Heart left ventricle (tissue), 13 donors: ENCODE data around the gene GZMM.

Source experiments
- POLR2A ChIP-seq, 2 donors: fragments of 450-650 bp; IDR thresholded peaks; one replicate each; pipeline ENCODE4 v1.6.1; 2017; ENCODE audit warnings: antibody characterized with exemption in 2 of 2, mild to moderate bottlenecking in 2 of 2, moderate library complexity in 2 of 2
- TF ChIP-seq, protein P1 (sequence below), 12 donors: fragments of 200-600 bp; sonication (generic) in 4 of 12; IDR thresholded peaks; one replicate each; pipeline versions ENCODE4 v1.5.0 to v1.8.0; 2018 to 2022; ENCODE audit warnings: antibody characterized with exemption in 12 of 12, mild to moderate bottlenecking in 5 of 12
- donor health status: ischemic (EF 13 %, LVEDD 7.1; RV severe dilation, severe dysfunction).
- donor health status: DM: no; HTN: yes; CAD: no.
- donor health status: DM: no; HTN: no; CAD: no.
- donor health status: ischemic (EF 25% LVEDD 6.9; RV normal size, moderate dysfunction).
- donor health status: ischemic (EF 25% LVEDD 5.7; RV mildly dilated, moderate dysfunction).
- donor health status: ischemic (EF 35%, LVEDD 5.7; RV mildly dilated, moderate dysfunction).
- donor health status: nonischemic (EF 11% LVEDD 7.7; RV severe dilation, severe dysfunction).
- donor health status: DM: yes; HTN: yes; CAD: no.
- donor health status: PGD.
- donor health status: ischemic (EF 29% LVEDD 5.4; RV normal size, mild dysfunction).
- donor health status: nonischemic (EF 23%, LVEDD 6.1; RV moderate dilation, normal function).

DNA sequence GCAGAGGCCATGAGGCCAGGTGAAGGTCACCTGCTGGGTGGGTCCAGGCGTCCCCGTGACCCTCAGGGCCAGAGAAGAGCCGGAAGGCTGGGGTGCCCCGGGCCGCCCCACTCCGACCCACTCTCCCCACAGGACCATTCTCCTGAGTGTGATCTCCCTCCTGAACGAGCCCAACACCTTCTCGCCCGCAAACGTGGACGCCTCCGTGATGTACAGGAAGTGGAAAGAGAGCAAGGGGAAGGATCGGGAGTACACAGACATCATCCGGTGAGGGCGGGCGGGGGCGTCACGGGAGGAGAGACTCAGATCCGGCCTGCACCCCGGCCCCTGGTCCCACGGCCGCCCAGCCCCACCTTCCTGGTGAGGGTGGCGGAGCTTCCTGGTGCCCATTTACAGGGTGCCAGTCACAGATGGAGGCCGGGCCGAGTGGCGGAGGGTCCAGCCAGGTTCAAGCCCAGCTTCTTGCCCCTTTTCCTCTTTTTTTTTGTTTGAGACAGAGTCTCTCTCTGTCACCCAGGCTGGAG lies 6.9 kb upstream of the GZMM start:
- TF ChIP-seq, protein P1, sequence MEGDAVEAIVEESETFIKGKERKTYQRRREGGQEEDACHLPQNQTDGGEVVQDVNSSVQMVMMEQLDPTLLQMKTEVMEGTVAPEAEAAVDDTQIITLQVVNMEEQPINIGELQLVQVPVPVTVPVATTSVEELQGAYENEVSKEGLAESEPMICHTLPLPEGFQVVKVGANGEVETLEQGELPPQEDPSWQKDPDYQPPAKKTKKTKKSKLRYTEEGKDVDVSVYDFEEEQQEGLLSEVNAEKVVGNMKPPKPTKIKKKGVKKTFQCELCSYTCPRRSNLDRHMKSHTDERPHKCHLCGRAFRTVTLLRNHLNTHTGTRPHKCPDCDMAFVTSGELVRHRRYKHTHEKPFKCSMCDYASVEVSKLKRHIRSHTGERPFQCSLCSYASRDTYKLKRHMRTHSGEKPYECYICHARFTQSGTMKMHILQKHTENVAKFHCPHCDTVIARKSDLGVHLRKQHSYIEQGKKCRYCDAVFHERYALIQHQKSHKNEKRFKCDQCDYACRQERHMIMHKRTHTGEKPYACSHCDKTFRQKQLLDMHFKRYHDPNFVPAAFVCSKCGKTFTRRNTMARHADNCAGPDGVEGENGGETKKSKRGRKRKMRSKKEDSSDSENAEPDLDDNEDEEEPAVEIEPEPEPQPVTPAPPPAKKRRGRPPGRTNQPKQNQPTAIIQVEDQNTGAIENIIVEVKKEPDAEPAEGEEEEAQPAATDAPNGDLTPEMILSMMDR (IDR thresholded peaks at IDR 0.05): no peak
- TF ChIP-seq POLR2A (IDR thresholded peaks at IDR 0.05): no peak
